ENCODE results near the gene ACBD4. TPM values are rescaled to one million over a fixed set of nuclear protein-coding genes. Genes with fewer than 3 reads are reported as not detected.
A peak's percentile ranks its signal among the peaks of the same experiment; 100 is the strongest.

Gene ACBD4
- total and polyA plus RNA-seq, 2 of the 4 experiments (the other 2 are of a cell fraction) = 2.3 to 5.7 TPM

DNA sequence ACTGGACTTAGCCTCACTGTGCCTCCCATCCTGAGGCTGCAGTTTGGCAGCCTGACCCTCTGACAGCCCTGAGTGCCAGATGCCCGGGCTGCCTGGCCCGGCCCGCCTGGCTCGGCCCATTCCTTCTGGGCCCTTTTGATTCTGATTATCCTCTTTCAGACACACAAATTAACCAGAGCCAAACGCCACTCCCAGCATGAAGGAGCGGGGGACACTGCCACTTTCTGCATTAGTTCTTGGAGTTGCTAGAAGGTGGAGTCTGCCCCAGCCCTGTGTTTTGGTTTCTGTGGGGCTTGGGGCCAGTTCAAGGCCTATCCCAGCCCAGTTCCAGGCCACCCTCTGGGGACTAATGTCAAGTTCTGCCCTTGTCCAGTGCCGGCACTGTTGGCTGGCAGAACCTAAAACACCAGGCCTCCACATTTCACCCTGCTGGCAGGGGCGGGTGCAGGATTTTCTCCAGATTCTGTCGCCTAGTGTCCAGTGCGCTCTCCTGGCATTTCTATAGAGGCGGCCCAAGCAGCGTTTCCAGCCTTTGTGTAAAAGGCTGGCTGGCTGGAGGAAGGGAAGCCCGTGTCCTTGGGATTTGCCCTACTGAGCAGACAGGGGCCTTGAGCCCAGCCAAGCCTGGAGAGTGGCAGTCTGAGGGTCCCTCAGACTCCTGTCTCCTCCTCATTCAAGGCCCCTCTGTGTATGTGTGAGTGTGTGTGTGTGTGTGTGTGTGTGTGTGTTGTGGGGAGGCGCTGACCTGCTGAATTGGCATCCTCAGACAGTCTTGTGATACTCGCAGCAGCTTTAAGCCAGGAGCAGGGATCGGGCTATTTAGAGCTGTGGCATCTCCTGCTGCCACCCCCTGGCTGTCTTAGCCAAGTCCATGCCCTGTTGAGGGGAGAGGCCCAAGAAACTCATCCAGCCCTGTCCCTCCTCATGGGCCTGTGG, 24.5 kb upstream of the ACBD4 start:
- H3K9me3 ChIP-seq (ENCODE audit: control insufficient read depth, insufficient read depth, low read length) = no peaks in the 10 kb centered on the region
- intact Hi-C loops (cut with micrococcal nuclease) (no loop called here), dilution Hi-C loops (cut with HindIII; ENCODE audit: low sequenced_read_pairs, unreplicated experiment) (no loop called here), in situ Hi-C loops (cut with MboI; ENCODE audit: low sequenced_read_pairs) (no loop called here)
- H3K9me1 ChIP-seq (ENCODE audit: insufficient read depth, low read length) = no peaks in the 10 kb centered on the region
- H4K20me1 ChIP-seq (ENCODE audit: insufficient read depth, low read length) = peaks cover 13% of the 10 kb centered on the region
- H3K27me3 ChIP-seq (ENCODE audit: control insufficient read depth, insufficient read depth, low read length) = no peaks in the 10 kb centered on the region
- TF ChIP-seq RFX5 (IDR thresholded peaks at IDR 0.05; ENCODE audit: low read depth, low read length) (no peak), MAFK (IDR thresholded peaks at IDR 0.05; ENCODE audit: low read depth, low read length) (no peak), CHD1 (IDR thresholded peaks at IDR 0.05; ENCODE audit: low read depth, low read length) (no peak), MAZ (IDR thresholded peaks at IDR 0.05; ENCODE audit: borderline replicate concordance, low read depth, low read length) (no peak), RCOR1 (IDR thresholded peaks at IDR 0.05; ENCODE audit: insufficient replicate concordance, low read length) (no peak), NFE2L2 (IDR thresholded peaks at IDR 0.05; ENCODE audit: low read depth, low read length) (no peak), MXI1 (IDR thresholded peaks at IDR 0.05; ENCODE audit: borderline replicate concordance, low read depth, low read length) (no peak), SMC3 (IDR thresholded peaks at IDR 0.05; ENCODE audit: low read depth, low read length) (no peak), CEBPB (IDR thresholded peaks at IDR 0.05; ENCODE audit: low read depth, low read length) (no peak), POLR2A (IDR thresholded peaks at IDR 0.05; ENCODE audit: low read depth, low read length) (no peak), BHLHE40 (IDR thresholded peaks at IDR 0.05; ENCODE audit: low read depth, low read length) (no peak)
- TF ChIP-seq, protein P1, sequence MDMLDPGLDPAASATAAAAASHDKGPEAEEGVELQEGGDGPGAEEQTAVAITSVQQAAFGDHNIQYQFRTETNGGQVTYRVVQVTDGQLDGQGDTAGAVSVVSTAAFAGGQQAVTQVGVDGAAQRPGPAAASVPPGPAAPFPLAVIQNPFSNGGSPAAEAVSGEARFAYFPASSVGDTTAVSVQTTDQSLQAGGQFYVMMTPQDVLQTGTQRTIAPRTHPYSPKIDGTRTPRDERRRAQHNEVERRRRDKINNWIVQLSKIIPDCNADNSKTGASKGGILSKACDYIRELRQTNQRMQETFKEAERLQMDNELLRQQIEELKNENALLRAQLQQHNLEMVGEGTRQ (IDR thresholded peaks at IDR 0.05; ENCODE audit: low read depth, low read length) = no peak
- TF ChIP-seq, protein P2, sequence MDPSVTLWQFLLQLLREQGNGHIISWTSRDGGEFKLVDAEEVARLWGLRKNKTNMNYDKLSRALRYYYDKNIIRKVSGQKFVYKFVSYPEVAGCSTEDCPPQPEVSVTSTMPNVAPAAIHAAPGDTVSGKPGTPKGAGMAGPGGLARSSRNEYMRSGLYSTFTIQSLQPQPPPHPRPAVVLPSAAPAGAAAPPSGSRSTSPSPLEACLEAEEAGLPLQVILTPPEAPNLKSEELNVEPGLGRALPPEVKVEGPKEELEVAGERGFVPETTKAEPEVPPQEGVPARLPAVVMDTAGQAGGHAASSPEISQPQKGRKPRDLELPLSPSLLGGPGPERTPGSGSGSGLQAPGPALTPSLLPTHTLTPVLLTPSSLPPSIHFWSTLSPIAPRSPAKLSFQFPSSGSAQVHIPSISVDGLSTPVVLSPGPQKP (IDR thresholded peaks at IDR 0.05; ENCODE audit: borderline replicate concordance, low read depth, low read length) = no peak
- no peak overlapping the region for H4K91ac ChIP-seq (ENCODE audit: insufficient read depth, low read depth, low read length)
- no peak overlapping the region for H3K9ac ChIP-seq (ENCODE audit: low read depth, low read length)
- no peak overlapping the region for H3K56ac ChIP-seq (ENCODE audit: extremely low read depth, insufficient read depth, low read length)
- no peak overlapping the region; a peak in 2 of 4 replicates for H4K8ac ChIP-seq (ENCODE audit: low read depth in 2 of 2, low read length in 2 of 2)
- H3K4ac ChIP-seq (ENCODE audit: low read depth, low read length) = no peak overlapping the region
- ATAC-seq (ENCODE audit: low read depth) (no peak), DNase-seq (no peak)
- peaks cover 4 to 11% of the 10 kb centered on the region in 2 experiments; a peak in 1 of 4 replicates for H3K79me1 ChIP-seq (ENCODE audit: low read depth in 1 of 2, low read length in 2 of 2)
- no peak overlapping the region for H3K14ac ChIP-seq (replicated peaks; ENCODE audit: low read depth, low read length)
- H2AK5ac ChIP-seq (ENCODE audit: low read depth, low read length) = no peak overlapping the region
- H3K4me2 ChIP-seq (ENCODE audit: low read depth, low read length) = no peak overlapping the region
- H3K18ac ChIP-seq (ENCODE audit: low read depth, low read length) = no peak overlapping the region
- CTCF ChIA-PET = no interaction called here
- H3K23ac ChIP-seq (ENCODE audit: low read depth, low read length) = no peak overlapping the region
- no peak overlapping the region for H2BK15ac ChIP-seq (ENCODE audit: low read depth, low read length)
- H2AK9ac ChIP-seq (replicated peaks; ENCODE audit: low read depth, low read length, poor library complexity) = peak overlapping the region; percentile 79
- H4K5ac ChIP-seq (ENCODE audit: low read depth, low read length) = no peak overlapping the region
- H3K27ac ChIP-seq (ENCODE audit: insufficient read depth, low read length) = no peak overlapping the region
- peaks cover 56% of the 10 kb centered on the region for H3K36me3 ChIP-seq (ENCODE audit: control insufficient read depth, insufficient read depth, low read length)
- POLR2A ChIA-PET (ENCODE audit: unreplicated experiment) = no interaction called here
- H2BK20ac ChIP-seq (ENCODE audit: low read depth, low read length) = no peak overlapping the region
- peaks cover under 1% of the 10 kb centered on the region; the same call in 1 of the 2 replicates for H3K4me1 ChIP-seq (ENCODE audit: control insufficient read depth, insufficient read depth, low read length)
- H2BK120ac ChIP-seq (ENCODE audit: low read depth, low read length) = no peak overlapping the region
- BruUV-seq (replicated peaks) = no TSS peak
- H2AFZ ChIP-seq (replicated peaks; ENCODE audit: low read length, poor library complexity) = peak overlapping the region; percentile 23
- WGBS, 2 experiments (ENCODE audit: extremely low coverage in 2 of 2, insufficient read length in 1 of 2) = 80% methylated on average over 2 of the region's 16 CpGs; no CpG with 5 or more reads in 1 of the 2 experiments
- no peak overlapping the region for H2BK5ac ChIP-seq (ENCODE audit: low read depth, low read length, poor library complexity, severe bottlenecking)
- H3K4me3 ChIP-seq (ENCODE audit: insufficient read depth, low read depth, low read length) = no peak overlapping the region

Data from IMR-90 (cell line).